NCI-H146 (cell line): Measurements from ENCODE around the gene GLRX2.

Experiments used
- DNase-seq: peaks from one replicate; lab custom pipeline; 2025; lab: John Stamatoyannopoulos, UW

GLRX2 gene

DNA sequence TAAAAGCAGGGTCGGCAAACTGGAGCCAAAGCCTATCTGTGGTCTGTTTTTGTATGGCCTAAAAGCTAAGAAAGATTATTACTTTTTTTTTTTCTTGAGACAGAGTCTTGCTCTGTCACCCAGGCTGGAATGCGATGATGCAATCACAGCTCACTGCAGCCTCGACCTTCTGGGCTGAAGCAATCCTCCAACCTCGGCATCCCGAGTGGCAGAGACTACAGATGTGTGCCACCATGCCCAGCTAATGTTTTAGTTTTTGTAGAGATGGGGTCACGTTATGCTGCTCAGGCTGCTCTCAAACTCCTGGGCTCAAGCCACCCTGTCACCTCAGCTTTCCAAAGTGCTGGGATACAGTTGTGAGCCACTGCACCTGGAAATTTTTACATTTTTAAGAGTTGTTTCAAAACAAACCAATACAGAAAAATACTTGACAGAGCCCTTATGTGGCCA, 6.5 kb upstream of the GLRX2 start:
- DNase-seq = no peak

DNA sequence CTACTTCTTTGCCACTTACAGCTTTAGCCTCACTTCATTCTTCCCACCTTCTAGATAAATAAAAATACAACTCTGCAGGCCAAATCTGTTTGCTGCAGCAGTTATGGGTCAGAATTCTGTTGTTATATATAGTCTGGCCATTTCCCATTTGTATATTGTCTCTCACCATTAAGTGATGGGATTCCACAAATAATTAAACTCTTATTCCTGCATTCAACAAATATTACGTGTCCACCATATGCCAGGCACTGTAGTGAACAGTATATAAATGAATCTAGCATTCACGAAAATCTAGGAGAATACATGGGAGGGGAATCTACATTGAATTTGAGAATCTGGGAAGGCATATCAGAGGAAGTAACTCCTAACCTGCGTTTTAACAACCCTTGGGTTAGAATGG, 5.7 kb upstream of the GLRX2 start:
- DNase-seq = no peak

GRCh38 chr1:193110246-193110645, 5.0 kb upstream of the GLRX2 start:
- DNase-seq = no peak

DNA sequence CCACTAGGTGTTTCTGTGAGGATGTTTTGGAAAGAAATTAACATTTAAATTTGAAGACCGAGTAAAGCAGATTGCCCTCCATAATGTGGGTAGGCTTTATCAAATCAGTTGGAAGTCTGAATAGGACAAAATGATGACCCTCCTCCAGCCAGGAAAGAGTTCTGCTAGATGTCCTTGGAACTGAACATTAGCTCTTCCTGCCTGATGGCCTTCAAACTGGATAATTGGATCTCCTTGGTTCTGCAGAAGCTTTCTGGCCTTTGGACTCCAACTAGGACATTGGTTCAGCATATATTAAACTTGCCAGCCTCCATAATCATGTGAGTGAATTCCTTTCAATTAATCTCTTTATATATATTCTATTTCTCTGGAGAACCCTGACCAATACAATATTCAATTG, 4.4 kb upstream of the GLRX2 start:
- no peak for DNase-seq

DNA sequence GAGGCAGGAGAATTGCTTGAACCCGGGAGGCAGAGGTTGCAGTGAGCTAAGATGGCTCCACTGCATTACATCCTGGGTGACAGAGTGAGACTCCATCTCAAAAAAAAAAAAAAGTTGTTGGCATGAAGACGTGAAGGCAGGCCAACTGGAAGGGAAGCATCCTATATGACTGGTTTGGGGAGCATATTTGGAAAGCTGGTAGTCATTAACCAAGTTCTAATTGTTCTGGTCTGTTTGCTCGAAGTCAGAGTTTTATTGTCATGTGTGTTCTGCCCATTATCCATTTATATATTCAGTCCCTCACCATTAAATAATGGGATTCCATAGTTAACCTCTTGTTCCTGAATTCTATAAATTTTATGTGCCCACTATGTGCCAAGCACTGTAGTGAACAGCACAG, 3.3 kb upstream of the GLRX2 start:
- no peak for DNase-seq

GRCh38 chr1:193105821-193106177, 585 bp upstream of the GLRX2 start:
- no peak for DNase-seq

GRCh38 chr1:193104502-193104906, 710 bp downstream of the GLRX2 start:
- DNase-seq = peak; percentile 64

DNA sequence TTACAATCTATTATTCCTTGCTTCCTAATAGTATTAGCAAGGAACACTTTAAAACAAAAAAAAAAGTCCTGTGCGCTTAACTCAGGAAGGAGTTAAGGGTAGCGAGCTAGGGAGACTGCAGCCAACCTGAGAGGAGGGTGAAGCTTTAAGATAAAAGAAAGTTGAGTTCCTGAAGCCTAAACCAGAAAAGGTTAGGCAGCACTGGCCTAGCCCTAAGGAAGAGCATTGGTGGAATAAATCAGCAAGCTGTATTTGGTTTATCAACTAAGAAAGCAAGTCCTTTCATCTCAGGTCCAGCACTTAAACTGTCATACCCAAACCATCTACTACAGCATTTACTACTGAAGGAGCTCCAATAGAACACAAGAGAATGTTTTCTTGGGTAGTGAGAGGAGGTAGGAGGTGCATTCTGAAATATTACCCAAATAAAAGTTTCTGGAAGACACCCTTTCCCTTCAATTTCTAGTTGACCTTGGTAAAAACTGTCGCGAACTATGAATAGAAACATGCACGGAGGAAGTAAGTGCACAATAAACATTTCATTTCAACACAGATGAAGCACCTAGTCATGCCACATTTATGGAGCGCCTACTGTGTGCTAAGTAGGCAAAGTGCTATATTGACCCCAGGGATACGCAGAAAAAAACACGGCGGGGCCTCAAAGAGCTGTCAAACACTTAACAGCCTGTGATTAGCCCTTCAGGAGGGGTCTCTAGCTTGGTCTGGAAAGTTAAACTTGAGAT, 1.3 kb downstream of the GLRX2 start:
- no peak for DNase-seq

DNA sequence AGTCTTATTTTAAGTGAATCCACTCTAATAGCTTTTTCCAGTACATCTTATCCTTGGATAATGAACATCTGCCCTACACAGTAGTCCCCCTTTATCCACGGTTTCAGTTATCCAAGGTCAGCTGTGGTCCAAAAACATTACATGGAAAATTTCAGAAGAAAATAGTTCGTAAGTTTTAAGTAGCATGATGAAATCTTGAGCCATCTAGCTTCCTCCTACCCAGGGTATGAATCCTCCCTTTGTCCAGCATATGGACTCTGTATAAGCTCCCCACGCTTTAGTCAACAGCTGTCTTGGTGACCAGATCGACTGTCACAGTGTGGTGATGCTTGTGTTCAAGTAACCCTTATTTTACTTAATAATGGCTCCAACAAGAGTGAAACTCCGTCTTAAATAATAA, 2.6 kb downstream of the GLRX2 start:
- DNase-seq = no peak

- no peak for DNase-seq
These were observed 11.1 kb downstream of the GLRX2 start for GRCh38 chr1:193094112-193094511.

- no peak for DNase-seq
These were observed 14.3 kb downstream of the GLRX2 start for GRCh38 chr1:193090865-193091264.

DNA sequence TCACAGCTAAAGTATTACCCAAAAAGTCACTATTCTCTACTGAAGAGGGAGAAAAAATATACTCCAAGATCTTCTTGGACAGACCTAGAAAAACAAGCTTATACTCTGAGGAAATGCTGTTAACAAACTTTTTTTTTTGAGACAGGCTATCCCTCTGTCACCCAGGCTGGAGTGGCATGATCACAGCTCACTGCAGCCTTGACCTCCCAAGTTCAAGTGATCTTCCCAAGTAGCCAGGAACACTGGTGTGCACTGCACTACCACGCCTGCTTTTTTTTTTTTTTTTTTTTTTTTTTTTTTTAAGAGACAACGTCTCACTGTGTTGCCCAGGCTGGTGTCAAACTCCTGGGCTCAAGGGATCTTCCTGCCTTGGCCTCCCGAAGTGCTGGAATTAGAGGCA, 17.3 kb downstream of the GLRX2 start:
- DNase-seq = no peak

DNA sequence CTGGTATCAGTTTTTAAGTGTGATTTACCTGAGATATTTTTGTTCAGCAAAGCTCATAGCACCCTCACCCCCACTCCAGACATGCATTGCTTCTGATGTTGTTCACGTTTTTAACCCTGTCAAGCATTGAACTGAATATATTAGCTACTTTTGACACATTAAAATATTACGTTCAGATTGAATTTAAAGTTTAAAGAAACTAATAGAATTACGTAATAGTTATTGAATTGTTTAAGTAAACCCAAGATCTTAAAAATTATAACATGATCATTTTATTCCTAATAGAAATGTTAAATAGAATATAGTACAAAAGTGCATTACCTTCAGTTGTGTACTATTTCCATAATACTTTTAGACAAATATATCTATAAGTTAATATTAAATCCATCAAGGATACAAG, 18.9 kb downstream of the GLRX2 start:
- no peak for DNase-seq

DNA sequence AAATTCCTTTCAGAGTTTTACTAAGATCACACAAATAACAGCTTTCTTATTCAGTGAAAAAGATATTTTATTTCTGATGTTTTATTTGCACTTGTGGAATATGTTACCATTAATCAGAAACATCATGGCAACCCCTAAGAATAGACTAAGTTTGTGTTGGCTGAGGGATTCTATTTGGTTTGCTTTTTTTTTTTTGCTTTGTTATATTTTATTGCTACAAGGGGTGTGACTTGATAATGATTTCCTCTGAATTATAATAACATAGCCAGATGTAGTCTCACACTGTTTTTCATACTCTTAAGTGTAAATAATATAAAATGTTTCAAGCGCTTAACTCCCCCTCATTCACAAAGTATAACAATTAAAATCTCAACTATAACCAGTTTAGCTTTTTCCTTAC, 20.0 kb downstream of the GLRX2 start:
- DNase-seq = peak; percentile 12

- DNase-seq = no peak
These were observed 21.7 kb downstream of the GLRX2 start for GRCh38 chr1:193083365-193084088.

DNA sequence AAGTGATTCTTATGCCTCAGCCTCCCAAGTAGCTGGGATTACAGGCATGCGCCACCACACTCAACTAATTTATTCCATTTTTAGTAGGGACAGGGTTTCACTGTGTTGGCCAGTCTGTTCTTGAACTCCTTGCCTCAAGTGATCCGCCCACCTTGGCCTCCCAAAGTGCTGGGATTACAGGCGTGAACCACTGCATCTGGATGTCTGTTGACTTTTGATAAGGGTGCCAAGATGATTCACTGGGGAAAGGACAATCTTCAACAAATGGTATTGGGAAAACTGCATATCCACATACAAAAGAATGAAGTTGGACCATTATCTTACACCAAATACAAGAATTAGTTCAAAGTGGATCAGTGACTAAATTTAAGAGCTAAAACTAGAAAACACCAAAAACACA, 26.0 kb downstream of the GLRX2 start:
- DNase-seq = no peak

GRCh38 chr1:193077991-193078390, 27.2 kb downstream of the GLRX2 start:
- DNase-seq = no peak

DNA sequence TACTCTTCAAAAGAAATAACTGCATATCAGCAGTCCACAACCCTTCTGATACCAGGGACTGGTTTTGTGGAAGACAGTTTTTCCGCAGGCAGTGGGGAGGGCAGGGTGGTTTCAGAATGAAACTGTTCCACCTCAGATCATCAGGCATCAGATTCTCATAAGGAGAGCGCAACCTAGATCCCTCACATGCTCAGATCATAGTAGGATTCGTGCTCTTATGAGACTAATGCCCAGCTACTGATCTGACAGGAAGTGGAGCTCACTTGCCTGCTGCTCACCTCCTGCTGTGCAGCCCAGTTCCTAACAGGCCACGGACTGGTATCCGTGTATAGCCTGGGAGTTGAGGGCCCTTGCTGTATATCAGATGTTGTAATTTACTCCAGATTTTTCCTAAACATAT, 34.3 kb downstream of the GLRX2 start:
- peak; percentile 63 for DNase-seq

DNA sequence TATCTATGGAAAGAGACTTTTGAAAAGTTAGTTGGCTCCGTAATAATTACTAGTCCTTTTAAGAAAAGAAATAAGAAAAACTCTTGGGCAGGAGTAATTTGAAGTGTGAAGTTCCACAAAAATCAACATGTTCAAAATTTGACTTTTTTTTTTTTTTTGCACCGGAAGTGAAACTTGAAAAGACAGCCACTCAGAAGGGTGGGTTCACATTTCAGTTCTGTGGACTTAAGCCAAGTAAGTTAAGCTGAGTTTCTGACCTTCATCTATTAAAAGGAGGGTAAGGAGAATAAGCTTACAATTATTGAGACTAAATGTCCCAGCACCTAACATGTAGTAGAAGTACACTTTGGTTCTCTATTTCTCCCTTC, 34.8 kb downstream of the GLRX2 start:
- DNase-seq = no peak

DNA sequence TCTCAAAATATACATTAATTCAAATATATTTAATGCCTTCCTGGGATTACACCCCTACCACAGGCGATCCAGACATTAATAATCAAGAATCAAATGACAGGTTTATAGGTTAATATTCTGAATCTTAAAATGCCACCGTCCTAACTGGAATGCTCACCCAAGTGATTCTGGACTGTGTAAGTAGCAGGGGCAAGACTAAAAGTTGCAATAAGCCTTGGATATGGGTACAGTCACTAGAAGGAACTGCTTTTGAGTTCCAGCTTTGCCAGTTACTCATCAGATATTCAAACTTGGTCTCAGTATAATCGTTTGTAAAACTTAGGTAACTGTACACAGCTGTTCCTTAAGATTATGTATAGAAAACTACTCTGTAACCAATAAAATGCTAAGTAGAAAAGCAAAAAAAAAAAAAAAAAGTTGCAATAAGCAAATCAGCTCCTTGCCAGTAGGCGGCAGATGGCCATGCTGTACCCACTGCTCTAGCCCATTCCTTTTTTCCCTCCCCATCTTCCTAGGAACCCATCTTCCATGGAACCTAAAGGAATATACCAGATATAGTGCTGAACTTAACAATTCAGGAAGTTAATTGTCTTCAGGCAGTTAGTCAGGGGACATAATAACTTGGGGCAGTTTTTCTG, 35.3 kb downstream of the GLRX2 start:
- DNase-seq = peak; percentile 8

DNA sequence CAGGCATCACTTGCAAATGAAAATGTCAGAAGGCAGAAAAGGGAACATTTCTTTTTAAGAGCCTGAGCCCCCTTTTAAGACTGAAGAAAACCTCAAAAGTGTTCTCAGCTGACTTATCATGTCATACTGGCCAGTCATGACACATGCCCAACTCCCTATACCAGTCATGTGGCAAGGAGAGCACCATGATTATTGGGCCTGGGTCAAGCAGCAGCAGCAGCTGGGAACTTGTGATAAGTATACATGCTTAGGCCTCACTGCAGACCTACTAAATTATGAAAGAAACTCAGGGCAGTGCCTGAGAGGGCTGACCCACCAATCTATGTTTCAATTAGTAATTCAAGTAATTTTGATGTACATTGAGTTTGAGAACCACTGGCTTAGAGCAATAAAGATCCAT, 37.2 kb downstream of the GLRX2 start:
- DNase-seq = no peak

DNA sequence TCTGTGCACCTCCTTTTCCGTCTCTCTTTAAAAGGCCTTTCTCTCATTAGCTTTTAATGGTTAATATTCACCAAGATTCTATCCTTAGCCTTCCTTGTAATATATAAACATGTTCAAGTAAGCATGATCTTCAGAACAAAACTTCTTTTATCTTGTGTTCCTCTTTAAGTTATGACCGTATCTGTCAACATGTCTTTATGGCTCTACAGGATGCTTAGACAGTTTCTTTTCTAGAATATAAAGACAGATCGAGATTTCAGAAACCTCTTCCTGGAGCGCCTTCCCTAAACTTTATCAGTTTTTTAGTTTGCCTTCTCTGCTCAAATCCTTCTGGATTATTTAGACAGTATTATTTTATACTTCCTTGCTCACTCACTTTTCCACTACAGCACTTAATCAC, 38.6 kb downstream of the GLRX2 start:
- DNase-seq = no peak

DNA sequence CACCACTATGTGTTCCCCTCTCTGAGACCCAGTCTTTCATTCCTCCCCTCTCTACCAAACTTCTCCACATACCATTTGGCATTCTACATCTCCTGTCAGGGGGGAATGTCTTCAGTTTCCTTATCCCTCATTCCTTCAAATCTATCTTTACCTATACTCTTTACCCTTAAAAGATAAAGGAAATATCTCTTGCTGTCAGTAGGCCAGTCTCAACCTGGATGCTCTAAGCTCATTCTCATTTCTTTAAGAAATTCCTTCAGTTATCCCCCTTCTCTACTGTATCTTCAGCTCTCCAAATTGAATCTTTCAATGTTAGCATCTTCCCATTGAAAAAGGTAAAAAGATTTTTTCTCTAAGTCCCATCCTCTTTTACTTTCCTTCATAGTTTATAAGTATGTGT, 39.3 kb downstream of the GLRX2 start:
- no peak for DNase-seq
